GM12878 (cell line): Measurements from ENCODE around the gene IKZF1. TPM values are rescaled to one million over a fixed set of nuclear protein-coding genes. Genes with fewer than 3 reads are reported as not detected.

ENCODE experiments used
- BHLHE40 ChIP-seq, 2 experiments: fragments of 450-650 bp in 1 of 2; IDR thresholded peaks; 2 replicates each; pipeline ENCODE4 v1.6.1; 2011 to 2017; ENCODE audit warnings: low read depth in 2 of 2, borderline replicate concordance in 1 of 2, improper control_type of control experiment in 1 of 2, low read length in 1 of 2, mild to moderate bottlenecking in 1 of 2
- CBX3 ChIP-seq: fragments of 200-600 bp; sonication (generic); IDR thresholded peaks from 2 replicates; pipeline ENCODE4 v1.6.1; 2016; ENCODE audit warnings: low read depth, borderline replicate concordance
- CBX5 ChIP-seq: sonication (generic); IDR thresholded peaks from 2 replicates; pipeline ENCODE4 v1.6.1; 2016; ENCODE audit warnings: low read depth, moderate library complexity, mild to moderate bottlenecking, inconsistent platforms
- CREM ChIP-seq: IDR thresholded peaks from 2 replicates; pipeline ENCODE4 v1.6.1; 2014; ENCODE audit warnings: antibody characterized with exemption, low read depth
- DPF2 ChIP-seq: fragments of 450-650 bp; IDR thresholded peaks from 2 replicates; pipeline ENCODE4 v1.6.1; 2017; ENCODE audit warnings: mild to moderate bottlenecking
- E4F1 ChIP-seq: fragments of 450-650 bp; IDR thresholded peaks from 2 replicates; pipeline ENCODE4 v1.6.1; 2018; ENCODE audit warnings: borderline replicate concordance, mild to moderate bottlenecking; ENCODE audit not compliant: partially characterized antibody
- EED ChIP-seq: sonication (generic); IDR thresholded peaks from 2 replicates; pipeline ENCODE4 v1.6.1; 2016; ENCODE audit warnings: antibody characterized with exemption, low read depth
- FOXM1 ChIP-seq: IDR thresholded peaks from 2 replicates; pipeline ENCODE4 v1.6.1; 2012; ENCODE audit warnings: low read depth, mild to moderate bottlenecking, inconsistent platforms, low read length, moderate library complexity
- GABPA ChIP-seq: IDR thresholded peaks from 2 replicates; pipeline ENCODE4 v1.6.1; 2014; ENCODE audit warnings: antibody characterized with exemption, low read depth, mild to moderate bottlenecking, inconsistent platforms
- GATAD2B ChIP-seq: fragments of 450-650 bp; conservative IDR thresholded peaks from 2 replicates; pipeline ENCODE4 v1.6.1; 2017; ENCODE audit warnings: low read depth, mild to moderate bottlenecking, moderate library complexity
- IKZF2 ChIP-seq, 2 experiments: fragments of 450-650 bp; IDR thresholded peaks; 2 replicates each; pipeline ENCODE4 v1.6.1; 2017; ENCODE audit warnings: mild to moderate bottlenecking in 2 of 2, moderate library complexity in 2 of 2
- KLF5 ChIP-seq: fragments of 450-650 bp; IDR thresholded peaks from 2 replicates; pipeline ENCODE4 v1.6.1; 2014; ENCODE audit warnings: mild to moderate bottlenecking; ENCODE audit not compliant: partially characterized antibody
- LARP7 ChIP-seq: fragments of 450-650 bp; IDR thresholded peaks from 2 replicates; pipeline ENCODE4 v1.6.1; 2017; ENCODE audit warnings: mild to moderate bottlenecking
- MEF2B ChIP-seq: fragments of 450-650 bp; IDR thresholded peaks from 2 replicates; pipeline ENCODE4 v1.6.1; 2018; ENCODE audit warnings: mild to moderate bottlenecking, moderate library complexity; ENCODE audit not compliant: partially characterized antibody, poor library complexity, severe bottlenecking
- MTA3 ChIP-seq: IDR thresholded peaks from 2 replicates; pipeline ENCODE4 v1.6.1; 2012; ENCODE audit warnings: low read length, inconsistent platforms, borderline replicate concordance
- MYB ChIP-seq: fragments of 150-350 bp; IDR thresholded peaks from 2 replicates; pipeline ENCODE4 v1.6.1; 2014; ENCODE audit warnings: mild to moderate bottlenecking, low read depth, low read length, borderline replicate concordance
- MYC ChIP-seq: IDR thresholded peaks from 2 replicates; pipeline ENCODE4 v1.6.1; 2011; ENCODE audit warnings: mild to moderate bottlenecking, low read length, moderate library complexity, inconsistent platforms; ENCODE audit not compliant: insufficient read depth, insufficient replicate concordance, insufficient read length, severe bottlenecking
- NR2C1 ChIP-seq: fragments of 450-650 bp; IDR thresholded peaks from 2 replicates; pipeline ENCODE4 v1.6.1; 2017; ENCODE audit warnings: antibody characterized with exemption, mild to moderate bottlenecking, moderate library complexity
- NR2F1 ChIP-seq: fragments of 450-650 bp; conservative IDR thresholded peaks from 2 replicates; pipeline ENCODE4 v1.6.1; 2017; ENCODE audit warnings: mild to moderate bottlenecking
- POLR2AphosphoS2 ChIP-seq: IDR thresholded peaks from 2 replicates; pipeline ENCODE4 v1.6.1; 2011; ENCODE audit warnings: low read depth, mild to moderate bottlenecking, low read length, improper control_type of control experiment, moderate library complexity
- RBBP5 ChIP-seq: fragments of 200-600 bp; sonication (generic); conservative IDR thresholded peaks from 2 replicates; pipeline ENCODE4 v1.6.1; 2016
- SMAD1 ChIP-seq: fragments of 450-650 bp; IDR thresholded peaks from 2 replicates; pipeline ENCODE4 v1.6.1; 2018; ENCODE audit warnings: mild to moderate bottlenecking, low read depth; ENCODE audit not compliant: partially characterized antibody
- SMC3 ChIP-seq: IDR thresholded peaks from 2 replicates; pipeline ENCODE4 v1.6.1; 2011; ENCODE audit warnings: low read length, improper control_type of control experiment, borderline replicate concordance
- SPI1 ChIP-seq: IDR thresholded peaks from 2 replicates; pipeline ENCODE4 v1.6.1; 2011; ENCODE audit warnings: low read depth, mild to moderate bottlenecking, low read length, moderate library complexity, borderline replicate concordance; ENCODE audit not compliant: insufficient read depth
- TCF7 ChIP-seq: IDR thresholded peaks from 2 replicates; pipeline ENCODE4 v1.6.1; 2014; ENCODE audit warnings: antibody characterized with exemption, borderline replicate concordance
- ZNF24 ChIP-seq: fragments of 450-650 bp; IDR thresholded peaks from 2 replicates; pipeline ENCODE4 v1.6.1; 2017; ENCODE audit warnings: antibody characterized with exemption, mild to moderate bottlenecking
- ZNF274 ChIP-seq: IDR thresholded peaks from one replicate; pipeline ENCODE4 v1.8.0; 2011; ENCODE audit not compliant: insufficient read length, insufficient read depth
- ZNF384 ChIP-seq: IDR thresholded peaks from 2 replicates; pipeline ENCODE4 v1.6.1; 2012; ENCODE audit warnings: low read depth, mild to moderate bottlenecking, low read length, improper control_type of control experiment, borderline replicate concordance
- ZNF622 ChIP-seq: fragments of 450-650 bp; IDR thresholded peaks from 2 replicates; pipeline ENCODE4 v1.6.1; 2017; ENCODE audit warnings: mild to moderate bottlenecking, inconsistent platforms
- polyA plus RNA-seq, 11 experiments: library from polyadenylated mRNA; depleted of rRNA in 4 of 11; unstranded in 6 of 11; stranded (reverse) in 5 of 11; fragments of >200 nt; fragmentation: Nextera tagmentation in 4 of 11; fragmentation: Illumina TruSeq in 1 of 11; extraction: Ambion mirVana in 4 of 11; extraction: Trizol in 1 of 11; gene quantifications; 1 replicate in 1 of 11; 2 replicates in 10 of 11; pipeline versions ENCODE4 v1.2.1 to v1.2.3, GENCODE V29; 2011 to 2016; ENCODE audit warnings: inconsistent platforms in 2 of 11, missing spikeins in 2 of 11, low read depth in 1 of 11
- total RNA-seq, 4 experiments: library from RNA; depleted of rRNA in 3 of 4; stranded (reverse); fragments of >200 nt in 3 of 4; fragmentation: Illumina TruSeq in 1 of 4; extraction: Trizol in 1 of 4; gene quantifications; 2 replicates each; pipeline versions ENCODE4 v1.2.1 to v1.2.3, GENCODE V29; 2013 to 2021
- TF ChIP-seq, protein P1 (sequence below): fragments of 450-650 bp; IDR thresholded peaks from 2 replicates; pipeline ENCODE4 v1.6.1; 2016; ENCODE audit warnings: mild to moderate bottlenecking

Gene IKZF1
- total and polyA plus RNA-seq, 10 of the 15 experiments (the other 5 are each of a cell fraction or from before 2014, with no cell fraction given): 27.2 to 125 (median 71.6) TPM

GRCh38 chr7:50281680-50282445, 22.7 kb upstream of the IKZF1 start (continued):
- peak; percentile 87 for TF ChIP-seq FOXM1
- TF ChIP-seq SPI1: peak; percentile 95
- TF ChIP-seq GABPA: no peak
- TF ChIP-seq E4F1: no peak
- TF ChIP-seq MYC: no peak
- no peak for TF ChIP-seq RBBP5
- TF ChIP-seq BHLHE40 (IDR thresholded peaks at IDR 0.05; ENCODE audit: borderline replicate concordance in 1 of 2, low read depth in 2 of 2, low read length in 1 of 2): peak in 1 of 2 experiments; percentile 60; a peak in 2 of 4 replicates
- no peak for TF ChIP-seq POLR2AphosphoS2
- TF ChIP-seq ZNF384: peak; percentile 58; the same call in 1 of the 2 replicates
- no peak for TF ChIP-seq ZNF622
- peak; percentile 87 for TF ChIP-seq EED
- no peak for TF ChIP-seq NR2C1
- peak; percentile 68 for TF ChIP-seq DPF2
- peak; percentile 86 for TF ChIP-seq GATAD2B
- no peak for TF ChIP-seq ZNF274
- peak; percentile 33; the same call in 1 of the 2 replicates for TF ChIP-seq SMC3
- TF ChIP-seq MTA3: peak; percentile 95
- TF ChIP-seq ZNF24: 0 out of 2 replicates have a peak, but pooled peaks have one; percentile 2
- TF ChIP-seq CBX3: no peak
- TF ChIP-seq, protein P1, sequence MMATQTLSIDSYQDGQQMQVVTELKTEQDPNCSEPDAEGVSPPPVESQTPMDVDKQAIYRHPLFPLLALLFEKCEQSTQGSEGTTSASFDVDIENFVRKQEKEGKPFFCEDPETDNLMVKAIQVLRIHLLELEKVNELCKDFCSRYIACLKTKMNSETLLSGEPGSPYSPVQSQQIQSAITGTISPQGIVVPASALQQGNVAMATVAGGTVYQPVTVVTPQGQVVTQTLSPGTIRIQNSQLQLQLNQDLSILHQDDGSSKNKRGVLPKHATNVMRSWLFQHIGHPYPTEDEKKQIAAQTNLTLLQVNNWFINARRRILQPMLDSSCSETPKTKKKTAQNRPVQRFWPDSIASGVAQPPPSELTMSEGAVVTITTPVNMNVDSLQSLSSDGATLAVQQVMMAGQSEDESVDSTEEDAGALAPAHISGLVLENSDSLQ: no peak
- peak; percentile 85 to 88 for TF ChIP-seq IKZF2 (IDR thresholded peaks at IDR 0.05)
- TF ChIP-seq KLF5: peak; percentile 41
- peak; percentile 31; the same call in 1 of the 2 replicates for TF ChIP-seq CREM
- peak; percentile 57; the same call in 1 of the 2 replicates for TF ChIP-seq TCF7
- peak; percentile 68 for TF ChIP-seq NR2F1
- 0 out of 2 replicates have a peak, but pooled peaks have one; percentile 28 for TF ChIP-seq LARP7
- peak; percentile 14 for TF ChIP-seq SMAD1
- peak; percentile 66; the same call in 1 of the 2 replicates for TF ChIP-seq CBX5
- peak; percentile 90 for TF ChIP-seq MEF2B
- TF ChIP-seq MYB: no peak
